Measurements from ENCODE around the gene ATP1B2. TPM values are rescaled to one million over a fixed set of nuclear protein-coding genes. Genes with fewer than 3 reads are reported as not detected.
A peak's percentile ranks its signal among the peaks of the same experiment; 100 is the strongest.

The ATP1B2 gene
- total and polyA plus RNA-seq, 2 of the 8 experiments (the other 6 are each of a cell fraction or from before 2014, with no cell fraction given), result 9.1 to 21.0 TPM

- TF ChIP-seq PHF8 (conservative IDR thresholded peaks at IDR 0.05; ENCODE audit: low read depth, low read length) (0 out of 2 replicates have a peak, but pooled peaks have one; percentile 46), SIN3A (conservative IDR thresholded peaks at IDR 0.05 in 1 of 2, IDR thresholded peaks at IDR 0.05 in 1 of 2; ENCODE audit: low read depth in 1 of 2, low read length in 2 of 2) (peak in 1 of 2 experiments; percentile 15; a peak in 1 of 4 replicates)
These were observed at the start of gene ATP1B2 (continued) for GRCh38 chr17:7650509-7651096.

All from H1 (cell line).